H9 (cell line): ENCODE results near the gene TRMT44. TPM values are rescaled to one million over a fixed set of nuclear protein-coding genes. Genes with fewer than 3 reads are reported as not detected.

Experiments used
- DNase-seq: peaks from one replicate; pipeline ENCODE4 v3.0.0-alpha.2; 2017
- H2AFZ ChIP-seq: one replicate; pipeline ENCODE4 v1.6.1; 2013; ENCODE audit warnings: mild to moderate bottlenecking, low read length, control low read depth, moderate library complexity
- H2AK5ac ChIP-seq: 2 replicates; pipeline ENCODE4 v1.6.1; 2013; ENCODE audit warnings: low read length, control low read depth, mixed read lengths; ENCODE audit not compliant: insufficient read length
- H2BK120ac ChIP-seq: one replicate; pipeline ENCODE4 v1.6.1; 2013; ENCODE audit warnings: low read depth, mild to moderate bottlenecking, low read length, control low read depth, inconsistent platforms; ENCODE audit not compliant: poor library complexity, severe bottlenecking
- H2BK12ac ChIP-seq: 2 replicates; pipeline ENCODE4 v1.6.1; 2013; ENCODE audit warnings: low read length, control low read depth, mixed read lengths, low read depth; ENCODE audit not compliant: insufficient read length
- H2BK15ac ChIP-seq: 2 replicates; pipeline ENCODE4 v1.6.1; 2013; ENCODE audit warnings: low read depth, low read length, control low read depth
- H2BK20ac ChIP-seq: one replicate; pipeline ENCODE4 v1.6.1; 2013; ENCODE audit warnings: low read depth, mild to moderate bottlenecking, low read length, control low read depth, inconsistent platforms; ENCODE audit not compliant: poor library complexity, severe bottlenecking
- H2BK5ac ChIP-seq: 2 replicates; pipeline ENCODE4 v1.6.1; 2013; ENCODE audit warnings: low read length, control low read depth, mixed read lengths; ENCODE audit not compliant: insufficient read length
- H3K14ac ChIP-seq: 2 replicates; pipeline ENCODE4 v1.6.1; 2013; ENCODE audit warnings: low read length, control low read depth; ENCODE audit not compliant: insufficient read depth
- H3K18ac ChIP-seq: 2 replicates; pipeline ENCODE4 v1.6.1; 2013; ENCODE audit warnings: low read depth, mild to moderate bottlenecking, mixed read lengths, low read length, control low read depth; ENCODE audit not compliant: insufficient read length
- H3K23ac ChIP-seq: 2 replicates; pipeline ENCODE4 v1.6.1; 2013; ENCODE audit warnings: low read length, control low read depth, mixed read lengths, low read depth; ENCODE audit not compliant: insufficient read length
- H3K23me2 ChIP-seq: 2 replicates; pipeline ENCODE4 v1.6.1; 2013; ENCODE audit warnings: low read depth, mild to moderate bottlenecking, mixed read lengths, low read length, control low read depth; ENCODE audit not compliant: insufficient read length, poor library complexity, severe bottlenecking
- H3K27ac ChIP-seq: 2 replicates; pipeline ENCODE4 v1.5.1; 2013; ENCODE audit warnings: low read length, control low read depth, mixed read lengths, low read depth; ENCODE audit not compliant: insufficient read length
- H3K27me3 ChIP-seq: 2 replicates; pipeline ENCODE4 v1.6.1; 2013; ENCODE audit warnings: low read length, control low read depth, inconsistent platforms; ENCODE audit not compliant: insufficient read depth
- H3K4ac ChIP-seq: 2 replicates; pipeline ENCODE4 v1.6.1; 2013; ENCODE audit warnings: low read depth, mild to moderate bottlenecking, control low read depth, inconsistent platforms, low read length, moderate library complexity
- H3K4me1 ChIP-seq: 2 replicates; pipeline ENCODE4 v1.6.1; 2013; ENCODE audit warnings: low read length, control low read depth, inconsistent platforms; ENCODE audit not compliant: insufficient read depth
- H3K4me2 ChIP-seq: 2 replicates; pipeline ENCODE4 v1.6.1; 2013; ENCODE audit warnings: low read length, control low read depth, mixed read lengths; ENCODE audit not compliant: insufficient read length, insufficient read depth
- H3K56ac ChIP-seq: 2 replicates; pipeline ENCODE4 v1.6.1; 2013; ENCODE audit warnings: low read depth, mild to moderate bottlenecking, mixed read lengths, low read length, control low read depth; ENCODE audit not compliant: insufficient read length
- H3K79me1 ChIP-seq: 2 replicates; pipeline ENCODE4 v1.6.1; 2013; ENCODE audit warnings: low read depth, mild to moderate bottlenecking, moderate library complexity, low read length, control low read depth, inconsistent platforms; ENCODE audit not compliant: insufficient read depth, poor library complexity, severe bottlenecking
- H3K79me2 ChIP-seq: 2 replicates; pipeline ENCODE4 v1.6.1; 2013; ENCODE audit warnings: low read length, control low read depth, inconsistent platforms; ENCODE audit not compliant: insufficient read depth
- H3K9ac ChIP-seq: 2 replicates; pipeline ENCODE4 v1.6.1; 2013; ENCODE audit warnings: low read length, control low read depth, mixed read lengths; ENCODE audit not compliant: insufficient read length; ENCODE audit errors: extremely low read depth
- H3K9me3 ChIP-seq: one replicate; pipeline ENCODE4 v1.6.1; 2013; ENCODE audit warnings: low read depth, low read length, inconsistent platforms; ENCODE audit not compliant: control insufficient read depth
- H3T11ph ChIP-seq: one replicate; pipeline ENCODE4 v1.6.1; 2013; ENCODE audit warnings: mild to moderate bottlenecking, low read length, control low read depth, inconsistent platforms
- H4K20me1 ChIP-seq: one replicate; pipeline ENCODE4 v1.6.1; 2013; ENCODE audit not compliant: control insufficient read depth, insufficient read length, insufficient read depth
- H4K5ac ChIP-seq: 2 replicates; pipeline ENCODE4 v1.6.1; 2013; ENCODE audit warnings: low read depth, mild to moderate bottlenecking, mixed read lengths, low read length, control low read depth; ENCODE audit not compliant: insufficient read length
- H4K8ac ChIP-seq: replicated peaks from 2 replicates; pipeline ENCODE4 v1.6.1; 2013; ENCODE audit warnings: low read length, control low read depth, mixed read lengths, low read depth; ENCODE audit not compliant: insufficient read length
- H4K91ac ChIP-seq: 2 replicates; pipeline ENCODE4 v1.6.1; 2013; ENCODE audit warnings: low read depth, mild to moderate bottlenecking, moderate library complexity, mixed read lengths, low read length, control low read depth; ENCODE audit not compliant: insufficient read length
- H3K27ac Mint-ChIP-seq, 3 experiments: 2 replicates in 2 of 3; 3 replicates in 1 of 3; pipeline ENCODE4 v1.8.0; 2020 to 2021; ENCODE audit warnings: mixed read lengths in 3 of 3, mild to moderate bottlenecking in 1 of 3, moderate library complexity in 1 of 3
- H3K27me3 Mint-ChIP-seq: 2 replicates; pipeline ENCODE4 v1.8.0; 2021; ENCODE audit warnings: low read depth, mild to moderate bottlenecking, moderate library complexity, mixed read lengths
- H3K36me3 Mint-ChIP-seq, 3 experiments: 2 replicates in 2 of 3; 3 replicates in 1 of 3; pipeline ENCODE4 v1.8.0; 2020 to 2021; ENCODE audit warnings: low read depth in 3 of 3, mixed read lengths in 3 of 3; ENCODE audit not compliant: insufficient read depth in 1 of 3
- H3K4me1 Mint-ChIP-seq, 2 experiments: 2 replicates each; pipeline ENCODE4 v1.8.0; 2020; ENCODE audit warnings: mixed read lengths in 2 of 2
- H3K4me3 Mint-ChIP-seq, 2 experiments: 2 replicates in 1 of 2; 3 replicates in 1 of 2; pipeline ENCODE4 v1.8.0; 2020 to 2021; ENCODE audit warnings: mild to moderate bottlenecking in 2 of 2, mixed read lengths in 2 of 2, moderate library complexity in 1 of 2
- H3K9me3 Mint-ChIP-seq, 2 experiments: 2 replicates in 1 of 2; 3 replicates in 1 of 2; pipeline ENCODE4 v1.8.0; 2020; ENCODE audit warnings: mild to moderate bottlenecking in 2 of 2, mixed read lengths in 2 of 2, moderate library complexity in 1 of 2
- CTCF ChIP-seq: fragments of 200-600 bp; sonication (generic); conservative IDR thresholded peaks from 3 replicates; pipeline ENCODE4 v1.8.0; 2021; ENCODE audit warnings: antibody characterized with exemption, mild to moderate bottlenecking
- WGBS: extraction: QIAGEN DNeasy Blood & Tissue Kit; methylation state at CpG from one replicate; pipeline ENCODE4 v1.1.7; 2013; ENCODE audit warnings: missing lambda C conversion rate, low lambda C conversion rate, mixed read lengths; ENCODE audit not compliant: insufficient read length; ENCODE audit errors: extremely low coverage; 5-methylcytosine and 5-hydroxymethylcytosine counted together
- total RNA-seq: library from RNA; stranded (reverse); gene quantifications from 2 replicates; pipeline ENCODE4 v1.2.1, GENCODE V29; 2021

TRMT44 gene
- total RNA-seq, 1 experiment from 2014 or later, result 22.8 TPM

GRCh38 chr4:8428288-8429097, 12.1 kb upstream of the TRMT44 start:
- no peaks in the 10 kb centered on the region for H3K9me3 ChIP-seq
- H3K27ac Mint-ChIP-seq, result peak overlapping the region in 1 of 3 experiments; percentile 93; a peak in 2 of 7 replicates

More at GRCh38 chr4:8428288-8429097, 12.1 kb upstream of the TRMT44 start:
- H3K4ac ChIP-seq, result no peak overlapping the region
- H3K27me3 Mint-ChIP-seq, result peaks cover 14% of the 10 kb centered on the region
- H2BK5ac ChIP-seq, result no peak overlapping the region
- peak; percentile 92 for DNase-seq
- no peaks in the 10 kb centered on the region for H3K79me2 ChIP-seq
- no peak overlapping the region for H4K91ac ChIP-seq
- H2BK15ac ChIP-seq, result no peak overlapping the region
- no CpG with 5 or more reads among the region's 56 CpGs for WGBS
- no peak overlapping the region for H3K18ac ChIP-seq
- no peak overlapping the region for H3K23ac ChIP-seq
- H3K4me1 ChIP-seq, result no peaks in the 10 kb centered on the region
- no peaks in the 10 kb centered on the region for H3K9me3 Mint-ChIP-seq
- peaks cover 10 to 19% of the 10 kb centered on the region in 2 experiments for H3K4me1 Mint-ChIP-seq
- no peak overlapping the region for H2BK12ac ChIP-seq
- H3K79me1 ChIP-seq, result no peaks in the 10 kb centered on the region
- no peak overlapping the region for H3K56ac ChIP-seq
- no peak overlapping the region for H2AK5ac ChIP-seq
- no peak overlapping the region for H3K27ac ChIP-seq
- no peak overlapping the region for H2AFZ ChIP-seq
- H4K20me1 ChIP-seq, result no peaks in the 10 kb centered on the region
- no peak overlapping the region for H3T11ph ChIP-seq
- H3K4me3 Mint-ChIP-seq, result peak overlapping the region; percentile 91 to 95
- no peak overlapping the region for H4K5ac ChIP-seq
- peak overlapping the region; percentile 23 for H3K4me2 ChIP-seq
- no peak overlapping the region for H3K14ac ChIP-seq
- no peak overlapping the region for H3K9ac ChIP-seq
- no peak overlapping the region for H4K8ac ChIP-seq
- no peaks in the 10 kb centered on the region for H3K27me3 ChIP-seq
- H3K36me3 Mint-ChIP-seq, result no peaks in the 10 kb centered on the region; a peak in 1 of 7 replicates
- H2BK20ac ChIP-seq, result no peak overlapping the region
- no peak overlapping the region for H2BK120ac ChIP-seq
- H3K23me2 ChIP-seq, result no peaks in the 10 kb centered on the region
- TF ChIP-seq CTCF, result peak; percentile 57; the same call in 2 of the 3 replicates
